NCI-H2171 treated with DMSO at 0.1 percent for 48 hours (cell line): ENCODE measurements around the gene WHAMM.
"Not testable (repeated sequence)": the region's sequence is repeated elsewhere in the genome, so short reads cannot be mapped to it uniquely, and the experiment has no call there.

Experiments
- DNase-seq: peaks from one replicate; lab custom pipeline; 2025; lab: John Stamatoyannopoulos, UW

The WHAMM gene

DNA sequence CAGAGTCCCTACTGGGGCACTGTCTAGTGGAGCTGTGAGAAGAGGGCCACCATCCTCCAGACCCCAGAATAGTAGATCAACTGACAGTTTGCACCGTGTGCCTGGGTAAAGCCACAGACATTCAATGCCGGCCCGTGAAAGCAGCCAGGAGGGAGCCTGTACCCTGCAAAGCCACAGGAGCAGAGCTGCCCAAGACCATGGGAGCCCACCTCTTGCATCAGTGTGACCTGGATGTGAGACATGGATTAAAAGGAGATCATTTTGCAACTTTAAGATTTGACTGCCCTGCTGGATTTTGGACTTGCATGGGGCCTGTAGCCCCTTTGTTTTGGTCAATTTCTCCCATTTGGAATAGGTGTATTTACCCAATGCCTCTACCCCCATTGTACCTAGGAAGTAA is 56.6 kb downstream of the WHAMM start:
- not testable (repeated sequence) for DNase-seq

- DNase-seq: no peak
Measured at GRCh38 chr15:82870727-82871320, 61.4 kb downstream of the WHAMM start.

- no peak for DNase-seq
Measured at GRCh38 chr15:82871358-82871757, 61.9 kb downstream of the WHAMM start.

GRCh38 chr15:82871832-82872484 is 62.5 kb downstream of the WHAMM start:
- DNase-seq: no peak

GRCh38 chr15:82873000-82873680 is 63.7 kb downstream of the WHAMM start:
- DNase-seq: no peak

- DNase-seq: no peak
Measured at GRCh38 chr15:82874267-82874666, 64.8 kb downstream of the WHAMM start.

DNA sequence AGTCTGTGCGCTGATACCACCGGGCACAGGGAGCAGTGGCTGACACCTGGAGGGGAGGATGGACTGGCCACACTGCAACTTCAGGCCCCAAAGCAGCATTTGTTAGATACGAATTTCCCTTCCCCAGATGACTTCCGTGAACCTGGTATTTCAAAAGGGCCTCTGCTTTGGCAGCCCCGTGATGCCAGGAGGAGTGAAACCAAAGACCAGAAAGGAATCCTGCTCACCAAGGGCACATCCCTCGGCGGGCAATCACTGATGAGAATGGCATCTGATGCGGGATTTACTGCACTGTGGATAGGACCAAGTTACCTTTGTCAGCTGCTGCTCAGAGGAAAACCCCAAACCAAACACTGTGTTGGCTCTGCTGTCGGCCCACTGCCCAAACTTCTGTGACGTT is 65.5 kb downstream of the WHAMM start:
- no peak for DNase-seq

DNA sequence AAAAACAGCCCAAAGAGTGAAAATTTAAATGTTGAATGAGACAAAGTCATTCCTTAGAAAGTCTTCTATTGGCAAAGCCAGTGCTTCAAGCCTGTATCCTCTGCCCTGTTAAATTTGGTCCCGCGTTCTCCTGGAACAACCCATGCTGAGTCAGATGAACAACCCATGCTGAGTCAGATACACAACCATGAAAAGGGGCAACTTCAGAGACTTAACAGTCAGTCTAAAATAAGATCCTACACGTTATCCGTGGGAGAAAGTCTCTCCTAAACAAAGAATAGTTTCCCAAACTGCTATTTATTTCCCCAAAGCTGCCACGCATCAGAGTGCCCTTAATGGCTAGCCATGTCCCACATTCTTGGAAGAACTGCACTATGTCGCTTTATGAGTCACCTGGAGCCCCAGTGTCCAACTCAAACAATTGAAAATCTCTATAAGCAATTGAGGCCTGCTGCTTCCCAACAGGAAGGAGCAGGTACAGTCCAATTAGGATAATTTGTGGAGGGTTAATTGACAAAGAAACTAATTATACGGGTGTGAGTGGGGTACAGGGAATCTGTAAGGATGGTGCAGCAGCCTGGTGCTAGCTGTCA is 66.1 kb downstream of the WHAMM start:
- no peak for DNase-seq

DNA sequence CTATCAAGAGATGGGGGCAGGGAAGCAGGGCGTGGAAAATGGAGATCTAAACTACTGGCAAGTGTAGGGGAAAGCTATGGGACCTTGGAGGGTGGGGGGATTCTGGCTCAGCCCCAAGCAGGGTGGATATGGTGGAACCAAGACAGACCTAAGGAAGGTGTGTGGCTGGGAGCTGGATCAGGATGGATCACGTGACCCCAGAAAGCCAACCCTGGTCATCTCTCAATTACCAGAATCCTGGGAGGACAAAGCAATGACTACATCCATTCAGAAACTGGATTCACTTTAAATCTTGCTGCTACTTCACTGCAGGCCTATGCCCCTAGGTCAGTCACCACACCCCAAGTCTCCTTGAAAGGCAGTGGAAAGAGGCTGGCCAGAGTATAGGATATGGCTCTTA is 68.4 kb downstream of the WHAMM start:
- no peak for DNase-seq

GRCh38 chr15:82878325-82878724 is 68.9 kb downstream of the WHAMM start:
- DNase-seq: no peak

DNA sequence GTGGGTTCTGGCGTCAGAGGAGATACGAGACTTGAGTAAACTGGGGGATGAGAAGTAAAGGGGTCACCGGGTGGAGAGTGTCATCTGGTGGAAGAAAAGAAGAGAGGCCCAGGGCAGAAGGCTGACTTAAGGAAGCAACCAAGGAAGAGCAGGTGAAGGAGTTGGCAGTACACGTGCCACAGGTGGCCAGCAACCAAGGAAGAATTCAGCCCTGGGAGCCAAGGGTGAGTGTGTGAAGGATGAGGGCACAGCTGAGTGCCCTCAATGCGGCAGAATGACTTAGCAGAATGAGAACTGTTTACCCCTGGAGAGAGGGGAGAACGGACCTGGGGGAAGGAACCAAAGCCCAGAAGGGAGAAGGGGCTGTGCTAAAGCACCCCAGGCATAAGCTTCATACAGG is 71.3 kb downstream of the WHAMM start:
- no peak for DNase-seq

DNA sequence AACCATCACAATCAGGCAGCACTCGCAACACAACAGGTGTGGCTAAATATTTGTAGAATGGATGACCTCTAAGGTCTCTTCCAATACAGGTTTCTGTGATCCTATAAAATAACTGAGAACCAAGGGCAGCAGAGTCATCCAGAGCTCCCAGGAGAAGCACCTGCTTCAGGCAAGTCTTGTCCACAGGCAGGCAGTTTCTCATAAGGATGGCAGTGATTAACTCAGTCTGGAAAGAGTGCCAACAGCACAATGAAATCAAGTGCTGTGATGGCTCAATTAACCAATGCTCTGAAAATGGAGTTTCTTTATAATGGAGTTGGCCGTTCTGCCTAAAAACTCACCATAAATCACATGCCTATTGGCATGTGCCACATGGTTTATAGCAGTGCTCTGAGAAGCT is 72.3 kb downstream of the WHAMM start:
- DNase-seq: no peak

DNA sequence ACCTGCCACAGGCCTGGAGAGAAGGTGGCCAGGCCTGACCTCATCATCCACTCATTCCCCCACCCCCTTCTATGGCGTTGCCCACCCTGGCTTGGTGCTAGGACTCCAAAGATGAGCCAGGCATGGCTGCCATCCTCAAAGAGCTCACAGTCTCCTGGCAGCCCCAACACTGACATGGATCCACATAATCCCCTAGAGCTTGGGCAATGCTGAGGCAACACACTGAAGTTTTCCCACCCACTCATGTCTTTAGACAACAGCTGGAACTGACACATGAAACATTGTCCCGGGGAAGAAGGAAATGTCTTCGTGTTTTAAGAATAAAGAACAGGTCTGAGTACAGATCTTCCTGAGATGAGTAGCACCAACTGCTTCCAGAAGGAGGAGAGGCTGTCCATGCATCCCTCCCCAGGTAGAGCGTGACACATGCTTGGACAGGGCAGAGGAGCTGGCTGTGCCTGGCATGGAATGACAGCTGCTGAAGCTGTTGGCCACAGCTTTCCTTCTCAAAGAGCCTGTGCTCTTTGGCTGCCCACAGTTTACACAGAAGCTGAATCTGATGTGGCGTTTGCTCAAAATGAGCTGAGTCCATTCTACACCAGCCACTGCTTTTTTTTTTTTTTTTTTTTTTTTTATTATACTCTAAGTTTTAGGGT is 73.0 kb downstream of the WHAMM start:
- no peak for DNase-seq
